IMR-90 (cell line): ENCODE measurements around the gene SH3RF3. TPM values are rescaled to one million over a fixed set of nuclear protein-coding genes. Genes with fewer than 3 reads are reported as not detected.

Experiments used
- ATAC-seq: fragments of 200-7000 bp; cut with Tn5 transposase; 2 replicates; pipeline ENCODE4 v1.9.1; 2020; ENCODE audit warnings: low read depth, mild to moderate bottlenecking, moderate library complexity
- BruUV-seq: library from RNA; stranded (reverse); fragments of 400-500 nt; replicated peaks from 2 replicates; lab custom pipeline; 2021; lab: Mats Ljungman, UMichigan
- CTCF ChIA-PET: fragments of 300-600 bp; formaldehyde crosslinking; extraction: SDS; loops from one replicate; lab custom pipeline; 2021; ENCODE audit warnings: antibody characterized with exemption; lab: Yijun Ruan, JAX
- POLR2A ChIA-PET: fragments of 300-600 bp; sonication (Branson Sonifier 250); formaldehyde crosslinking; loops from one replicate; lab custom pipeline; 2022; ENCODE audit warnings: antibody characterized with exemption; ENCODE audit not compliant: unreplicated experiment; lab: Charles Lee
- DNase-seq: peaks from one replicate; pipeline ENCODE4 v3.0.0; 2013
- H2AFZ ChIP-seq: replicated peaks from 2 replicates; pipeline ENCODE3; 2013; ENCODE audit warnings: low read length, mild to moderate bottlenecking; ENCODE audit not compliant: poor library complexity
- H2AK5ac ChIP-seq: 2 replicates; pipeline ENCODE4 v1.6.1; 2013; ENCODE audit warnings: low read depth, low read length, inconsistent platforms
- H2AK9ac ChIP-seq: replicated peaks from 2 replicates; pipeline ENCODE3; 2013; ENCODE audit warnings: mild to moderate bottlenecking, low read depth, low read length, moderate library complexity; ENCODE audit not compliant: poor library complexity
- H2BK120ac ChIP-seq: 2 replicates; pipeline ENCODE4 v1.6.1; 2013; ENCODE audit warnings: low read depth, low read length, inconsistent platforms
- H2BK15ac ChIP-seq: 3 replicates; pipeline ENCODE4 v1.6.1; 2013; ENCODE audit warnings: low read depth, low read length, inconsistent platforms
- H2BK20ac ChIP-seq: 2 replicates; pipeline ENCODE4 v1.6.1; 2013; ENCODE audit warnings: low read depth, mild to moderate bottlenecking, inconsistent platforms, low read length, moderate library complexity
- H2BK5ac ChIP-seq: 2 replicates; pipeline ENCODE4 v1.6.1; 2013; ENCODE audit warnings: mild to moderate bottlenecking, low read depth, low read length, inconsistent platforms; ENCODE audit not compliant: poor library complexity, severe bottlenecking
- H3K14ac ChIP-seq: replicated peaks from 2 replicates; pipeline ENCODE4 v1.6.1; 2013; ENCODE audit warnings: low read depth, low read length, inconsistent platforms
- H3K18ac ChIP-seq: 2 replicates; pipeline ENCODE4 v1.6.1; 2013; ENCODE audit warnings: low read depth, low read length, control low read depth
- H3K23ac ChIP-seq: 2 replicates; pipeline ENCODE4 v1.6.1; 2013; ENCODE audit warnings: low read depth, low read length, inconsistent platforms
- H3K27ac ChIP-seq: 2 replicates; pipeline ENCODE4 v1.5.1; 2013; ENCODE audit warnings: mild to moderate bottlenecking, control low read depth, low read length; ENCODE audit not compliant: insufficient read depth
- H3K27me3 ChIP-seq: 2 replicates; pipeline ENCODE4 v1.6.1; 2013; ENCODE audit warnings: low read length; ENCODE audit not compliant: control insufficient read depth, insufficient read depth
- H3K36me3 ChIP-seq: 2 replicates; pipeline ENCODE4 v1.6.1; 2013; ENCODE audit warnings: low read length, mixed read lengths; ENCODE audit not compliant: control insufficient read depth, insufficient read depth
- H3K4ac ChIP-seq: 2 replicates; pipeline ENCODE4 v1.6.1; 2013; ENCODE audit warnings: low read depth, low read length, inconsistent platforms
- H3K4me1 ChIP-seq: 2 replicates; pipeline ENCODE4 v1.6.1; 2013; ENCODE audit warnings: low read length, mixed read lengths; ENCODE audit not compliant: control insufficient read depth, insufficient read depth
- H3K4me2 ChIP-seq: 2 replicates; pipeline ENCODE4 v1.6.1; 2013; ENCODE audit warnings: low read depth, mild to moderate bottlenecking, control low read depth, low read length, moderate library complexity
- H3K4me3 ChIP-seq: 2 replicates; pipeline ENCODE4 v1.5.1; 2013; ENCODE audit warnings: low read depth, mild to moderate bottlenecking, control low read depth, low read length, moderate library complexity; ENCODE audit not compliant: insufficient read depth
- H3K56ac ChIP-seq: 2 replicates; pipeline ENCODE4 v1.6.1; 2013; ENCODE audit warnings: low read length, inconsistent platforms; ENCODE audit not compliant: insufficient read depth; ENCODE audit errors: extremely low read depth
- H3K79me1 ChIP-seq, 2 experiments: 2 replicates each; pipeline ENCODE4 v1.6.1; 2013; ENCODE audit warnings: low read length in 2 of 2, inconsistent platforms in 1 of 2, low read depth in 1 of 2
- H3K9ac ChIP-seq: 2 replicates; pipeline ENCODE4 v1.6.1; 2013; ENCODE audit warnings: low read depth, low read length, control low read depth
- H3K9me1 ChIP-seq: 2 replicates; pipeline ENCODE4 v1.6.1; 2013; ENCODE audit warnings: low read length, inconsistent platforms; ENCODE audit not compliant: insufficient read depth
- H3K9me3 ChIP-seq: 2 replicates; pipeline ENCODE4 v1.6.1; 2013; ENCODE audit warnings: low read length; ENCODE audit not compliant: control insufficient read depth, insufficient read depth
- H4K20me1 ChIP-seq: 2 replicates; pipeline ENCODE4 v1.6.1; 2013; ENCODE audit warnings: low read length, inconsistent platforms; ENCODE audit not compliant: insufficient read depth
- H4K5ac ChIP-seq: 2 replicates; pipeline ENCODE4 v1.6.1; 2013; ENCODE audit warnings: mild to moderate bottlenecking, low read depth, low read length, control low read depth
- H4K8ac ChIP-seq, 2 experiments: 2 replicates each; pipeline ENCODE4 v1.6.1; 2013; ENCODE audit warnings: low read depth in 2 of 2, low read length in 2 of 2, control low read depth in 1 of 2, inconsistent platforms in 1 of 2
- H4K91ac ChIP-seq: 2 replicates; pipeline ENCODE4 v1.6.1; 2013; ENCODE audit warnings: low read depth, low read length, inconsistent platforms; ENCODE audit not compliant: insufficient read depth
- BHLHE40 ChIP-seq: fragments of 150-350 bp; IDR thresholded peaks from 2 replicates; pipeline ENCODE4 v1.6.1; 2016; ENCODE audit warnings: mild to moderate bottlenecking, low read depth, low read length
- POLR2A ChIP-seq: IDR thresholded peaks from 2 replicates; pipeline ENCODE4 v1.6.1; 2012; ENCODE audit warnings: mild to moderate bottlenecking, low read depth, low read length
- whole genome bisulfite sequencing, 2 experiments: methylation state at CpG; one replicate each; pipeline versions ENCODE4 v1.1.5 to v1.1.7; 2013; ENCODE audit warnings: missing lambda C conversion rate in 2 of 2; ENCODE audit not compliant: insufficient read length in 1 of 2; ENCODE audit errors: extremely low coverage in 2 of 2; 5-methylcytosine and 5-hydroxymethylcytosine counted together
- dilution Hi-C: fragments of 300-500 bp; cut with HindIII; formaldehyde crosslinking; loops from one replicate; pipeline ENCODE4 v1.14.3; 2018; ENCODE audit warnings: low sequenced_read_pairs; ENCODE audit not compliant: unreplicated experiment
- in situ Hi-C: fragments of 300-500 bp; cut with MboI; formaldehyde crosslinking; loops from 3 replicates; pipeline ENCODE4 v1.14.3; 2019; ENCODE audit warnings: low sequenced_read_pairs, inconsistent platforms, mixed read lengths
- intact Hi-C: fragments of 100-400 bp; cut with micrococcal nuclease; formaldehyde crosslinking; loops from 2 replicates; pipeline ENCODE4 v1.10.0; 2022
- polyA plus RNA-seq, 3 experiments: library from polyadenylated mRNA; depleted of rRNA; stranded (reverse); fragments of >200 nt; gene quantifications; 2 replicates each; pipeline ENCODE4 v1.2.3, GENCODE V29; 2012; ENCODE audit warnings: low replicate concordance in 1 of 3
- total RNA-seq: library from RNA; depleted of rRNA; stranded (reverse); fragments of >200 nt; gene quantifications from 2 replicates; pipeline ENCODE4 v1.2.3, GENCODE V29; 2012

Gene SH3RF3
- total and polyA plus RNA-seq, 2 of the 4 experiments (the other 2 are of a cell fraction), result 3.4 to 5.3 TPM

- TF ChIP-seq POLR2A (no peak), BHLHE40 (no peak)
Measured at GRCh38 chr2:109474319-109474825, 345.4 kb downstream of the SH3RF3 start.

More at GRCh38 chr2:109474319-109474825, 345.4 kb downstream of the SH3RF3 start:
- no peaks in the 10 kb centered on the region for H3K27me3 ChIP-seq
- H3K14ac ChIP-seq, result no peak overlapping the region
- CTCF ChIA-PET, result no interaction called here
- H4K20me1 ChIP-seq, result peaks cover 9% of the 10 kb centered on the region
- no peak overlapping the region for H2BK20ac ChIP-seq
- no peak overlapping the region for H4K5ac ChIP-seq
- H4K8ac ChIP-seq, result no peak overlapping the region
- in situ Hi-C loops (no loop called here), dilution Hi-C loops (no loop called here), intact Hi-C loops (no loop called here)
- no peak overlapping the region for H3K23ac ChIP-seq
- H3K4me1 ChIP-seq, result peaks cover 13% of the 10 kb centered on the region
- POLR2A ChIA-PET, result no interaction called here
- no peaks in the 10 kb centered on the region; the same call in 1 of the 2 replicates for H3K36me3 ChIP-seq
- no peak overlapping the region for H3K4me3 ChIP-seq
- H3K4ac ChIP-seq, result no peak overlapping the region
- H3K9ac ChIP-seq, result no peak overlapping the region
- H3K56ac ChIP-seq, result no peak overlapping the region
- H2BK5ac ChIP-seq, result no peak overlapping the region
- H2BK15ac ChIP-seq, result no peak overlapping the region
- no peak overlapping the region for H2BK120ac ChIP-seq
- 95% methylated on average over 4 of the region's 11 CpGs; no CpG with 5 or more reads in 1 of the 2 experiments for WGBS, 2 experiments
- ATAC-seq, result no peak
- no peak for DNase-seq
- H2AK9ac ChIP-seq, result no peak overlapping the region
- no peak overlapping the region for H2AFZ ChIP-seq
- no peak overlapping the region for H3K4me2 ChIP-seq
- no TSS peak for BruUV-seq
- H3K18ac ChIP-seq, result no peak overlapping the region
- H3K27ac ChIP-seq, result no peak overlapping the region
- peaks cover 4 to 37% of the 10 kb centered on the region in 2 experiments; a peak in 3 of 4 replicates for H3K79me1 ChIP-seq
- peaks cover 22% of the 10 kb centered on the region; the same call in 1 of the 2 replicates for H3K9me1 ChIP-seq
- H3K9me3 ChIP-seq, result no peaks in the 10 kb centered on the region
- peak overlapping the region; percentile 27 for H2AK5ac ChIP-seq
- no peak overlapping the region for H4K91ac ChIP-seq
